ENCODE data around the gene ADIPOR2. TPM values are rescaled to one million over a fixed set of nuclear protein-coding genes. Genes with fewer than 3 reads are reported as not detected.

Gene ADIPOR2
- total and polyA plus RNA-seq, 8 donors, result 2.9 to 185 (median 26.9) TPM

DNA sequence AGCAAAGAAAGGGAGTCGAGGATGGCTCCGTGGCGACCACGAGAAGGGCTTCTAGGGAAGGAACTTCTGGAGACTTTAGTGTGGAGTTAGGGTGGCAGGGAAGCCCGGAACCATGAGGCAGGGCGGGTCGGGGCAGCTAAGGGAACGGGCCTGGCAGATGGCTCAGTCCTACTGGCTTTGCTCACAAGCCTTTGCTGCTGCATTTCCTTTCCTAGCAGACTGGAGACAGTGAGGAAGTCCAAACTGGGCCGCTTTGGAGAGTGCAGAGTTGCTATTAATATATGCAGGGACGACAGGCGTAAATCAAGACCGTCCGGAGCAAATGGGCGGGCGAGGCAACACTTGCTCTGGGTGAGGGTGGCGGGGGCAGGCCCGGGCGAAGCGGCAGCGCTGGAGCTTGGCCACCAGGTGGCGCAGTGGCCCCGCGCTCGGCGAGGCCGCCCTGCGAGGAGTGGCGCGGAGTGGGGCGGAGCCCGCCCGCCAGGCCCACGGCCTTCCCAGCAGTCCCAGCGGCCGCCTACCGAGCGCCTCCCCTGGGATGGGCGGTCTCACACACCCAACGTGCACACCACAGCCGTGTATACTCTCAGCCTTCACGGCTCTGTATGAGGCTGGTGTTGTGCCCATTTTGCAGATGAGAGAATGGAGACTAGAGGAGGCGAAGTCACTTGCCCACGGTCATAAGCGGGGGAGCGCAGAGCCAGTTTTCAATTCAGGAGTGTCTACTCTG is 105.1 kb downstream of the ADIPOR2 start:
- Histone ChIP-seq H3K4me3 (peak overlapping the region; percentile 58 to 74 (median 66)), H3K27me3 (no peaks in the 10 kb centered on the region), H3K9me3 (no peaks in the 10 kb centered on the region), H3K4me1 (peaks cover 18 to 39% (median 33%) of the 10 kb centered on the region in 4 donors), H3K27ac (peak overlapping the region; percentile 81 to 92 (median 90)), H3K36me3 (peaks cover 0 to 3% (median 0%) of the 10 kb centered on the region in 4 donors)
- TF ChIP-seq POLR2AphosphoS5 (IDR thresholded peaks at IDR 0.05) (peak; percentile 60 to 91 (median 90)), EP300 (IDR thresholded peaks at IDR 0.05) (no peak), POLR2A (IDR thresholded peaks at IDR 0.05) (peak in 1 of 4 donors; percentile 25)
- TF ChIP-seq, protein P1, sequence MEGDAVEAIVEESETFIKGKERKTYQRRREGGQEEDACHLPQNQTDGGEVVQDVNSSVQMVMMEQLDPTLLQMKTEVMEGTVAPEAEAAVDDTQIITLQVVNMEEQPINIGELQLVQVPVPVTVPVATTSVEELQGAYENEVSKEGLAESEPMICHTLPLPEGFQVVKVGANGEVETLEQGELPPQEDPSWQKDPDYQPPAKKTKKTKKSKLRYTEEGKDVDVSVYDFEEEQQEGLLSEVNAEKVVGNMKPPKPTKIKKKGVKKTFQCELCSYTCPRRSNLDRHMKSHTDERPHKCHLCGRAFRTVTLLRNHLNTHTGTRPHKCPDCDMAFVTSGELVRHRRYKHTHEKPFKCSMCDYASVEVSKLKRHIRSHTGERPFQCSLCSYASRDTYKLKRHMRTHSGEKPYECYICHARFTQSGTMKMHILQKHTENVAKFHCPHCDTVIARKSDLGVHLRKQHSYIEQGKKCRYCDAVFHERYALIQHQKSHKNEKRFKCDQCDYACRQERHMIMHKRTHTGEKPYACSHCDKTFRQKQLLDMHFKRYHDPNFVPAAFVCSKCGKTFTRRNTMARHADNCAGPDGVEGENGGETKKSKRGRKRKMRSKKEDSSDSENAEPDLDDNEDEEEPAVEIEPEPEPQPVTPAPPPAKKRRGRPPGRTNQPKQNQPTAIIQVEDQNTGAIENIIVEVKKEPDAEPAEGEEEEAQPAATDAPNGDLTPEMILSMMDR (IDR thresholded peaks at IDR 0.05), result peak in 5 of 7 experiments; percentile 75 to 99 (median 97)
- 3 to 4% (median 3%) methylated on average over 20 to 45 of the region's 45 CpGs for WGBS, 5 donors
- intact Hi-C loops (cut with DNase I; ENCODE audit: low total_unique reads), result loop anchor here (5.0 to 10.0 kb wide), 2 partner anchors 141 to 239 kb away; no protein-coding TSS in a partner anchor
- DNase-seq, result peak; percentile 95 to 97

DNA sequence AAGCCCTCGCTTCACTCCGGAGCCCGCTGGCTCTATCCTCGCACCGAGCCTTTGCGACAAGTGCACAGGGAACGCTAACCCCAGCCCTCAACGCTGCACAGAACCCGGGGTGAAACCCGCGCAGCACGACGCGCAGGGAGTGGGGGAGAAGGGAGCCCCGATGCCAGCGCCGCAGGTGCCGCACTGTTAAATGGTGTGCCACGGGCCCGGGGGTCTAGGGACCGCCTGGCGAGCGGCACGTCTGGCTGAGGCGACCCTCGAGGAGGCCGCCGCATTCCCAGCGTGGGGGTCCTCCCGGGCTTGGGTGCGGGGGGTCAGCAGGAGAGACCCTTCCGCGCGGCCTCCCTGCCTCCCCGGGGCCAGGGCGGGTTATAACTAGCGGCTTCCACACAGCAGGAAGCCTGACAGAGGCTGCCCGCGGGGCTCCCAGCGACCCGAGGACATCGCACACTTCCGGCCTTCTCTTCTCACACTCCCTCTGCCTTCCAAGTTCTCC is 105.7 kb downstream of the ADIPOR2 start:
- peaks cover 0 to 3% (median 0%) of the 10 kb centered on the region in 4 donors for H3K36me3 ChIP-seq
- H3K4me3 ChIP-seq, result peak overlapping the region; percentile 58 to 74 (median 66)
- TF ChIP-seq POLR2A (IDR thresholded peaks at IDR 0.05) (no peak), EP300 (IDR thresholded peaks at IDR 0.05) (no peak), POLR2AphosphoS5 (IDR thresholded peaks at IDR 0.05) (no peak)
- TF ChIP-seq, protein P1 (IDR thresholded peaks at IDR 0.05), result no peak
- H3K4me1 ChIP-seq, result peaks cover 16 to 33% (median 29%) of the 10 kb centered on the region in 4 donors
- 0 to 3% (median 1%) methylated on average over 16 to 43 of the region's 43 CpGs for WGBS, 5 donors
- DNase-seq, result peak; percentile 45 to 76
- H3K27me3 ChIP-seq, result no peaks in the 10 kb centered on the region
- no peaks in the 10 kb centered on the region for H3K9me3 ChIP-seq
- H3K27ac ChIP-seq, result peak overlapping the region; percentile 81 to 92 (median 90)
- intact Hi-C loops (cut with DNase I; ENCODE audit: low total_unique reads), result loop anchor here (5.0 to 10.0 kb wide), 2 partner anchors 141 to 238 kb away; no protein-coding TSS in a partner anchor

DNA sequence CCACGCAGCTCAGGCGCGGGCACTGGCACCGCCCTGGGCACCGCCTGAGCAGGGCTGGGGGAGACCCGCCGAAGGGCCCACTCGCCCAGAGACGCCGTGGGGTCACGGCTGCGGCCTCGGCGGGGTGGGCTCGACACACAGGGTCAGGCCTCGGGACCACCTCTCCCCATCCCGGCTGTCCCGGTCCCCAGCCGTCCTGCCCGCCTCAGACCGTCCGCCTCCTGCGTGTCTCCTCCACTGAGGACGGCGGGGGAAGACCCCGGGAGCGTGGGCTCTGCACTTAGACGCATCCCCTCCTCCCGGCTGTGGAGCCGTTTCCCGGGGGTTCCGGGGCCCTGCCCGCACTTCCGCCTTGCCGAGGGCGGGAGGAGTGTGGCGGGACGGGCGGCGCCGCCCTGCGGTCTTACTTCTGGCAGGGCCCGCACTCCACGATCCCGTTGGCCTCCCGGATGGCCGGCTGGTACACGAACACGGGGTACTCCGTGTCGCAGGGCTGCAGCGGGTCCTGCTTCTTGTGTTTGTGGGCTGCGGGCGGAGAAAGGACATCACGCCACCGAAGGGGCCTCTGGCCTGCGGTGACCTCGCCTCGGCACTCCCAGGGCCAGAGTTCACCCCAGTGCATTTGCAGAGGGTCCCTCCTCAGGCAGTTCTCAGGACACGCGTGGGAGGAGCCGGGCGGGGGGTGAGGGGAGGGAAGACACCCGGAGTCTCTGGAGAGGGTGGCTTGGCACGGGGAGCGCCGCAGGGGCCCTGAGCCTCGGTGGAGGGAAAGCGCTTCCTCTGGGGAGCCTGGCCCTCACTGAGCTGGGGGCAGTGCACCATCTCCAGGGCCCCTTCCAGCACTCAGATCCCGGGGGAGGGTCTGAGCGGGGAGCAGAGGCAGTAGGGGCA is 106.4 kb downstream of the ADIPOR2 start:
- H3K4me1 ChIP-seq, result peaks cover 16 to 31% (median 28%) of the 10 kb centered on the region in 4 donors
- no peaks in the 10 kb centered on the region for H3K27me3 ChIP-seq
- H3K27ac ChIP-seq, result peak overlapping the region; percentile 81 to 92 (median 90)
- H3K36me3 ChIP-seq, result peaks cover 0 to 3% (median 0%) of the 10 kb centered on the region in 4 donors
- TF ChIP-seq, protein P1 (IDR thresholded peaks at IDR 0.05), result no peak
- peak in 2 of 3 donors; percentile 70 to 85 for TF ChIP-seq POLR2AphosphoS5 (IDR thresholded peaks at IDR 0.05)
- peak; percentile 63 to 81 for DNase-seq
- intact Hi-C loops (cut with DNase I; ENCODE audit: low total_unique reads), result loop anchor here (5.0 to 10.0 kb wide), 2 partner anchors 140 to 238 kb away; no protein-coding TSS in a partner anchor
- H3K4me3 ChIP-seq, result peak overlapping the region; percentile 58 to 74 (median 66)
- WGBS, 5 donors, result 15 to 27% (median 16%) methylated on average over 38 to 71 of the region's 71 CpGs
- H3K9me3 ChIP-seq, result no peaks in the 10 kb centered on the region

All from stomach (tissue), 9 donors.